Large intestine (tissue), 3 donors: ENCODE data around the gene FAM193A. TPM values are rescaled to one million over a fixed set of nuclear protein-coding genes. Genes with fewer than 3 reads are reported as not detected.
"Not testable (repeated sequence)": the region's sequence is repeated elsewhere in the genome, so short reads cannot be mapped to it uniquely, and the experiment has no call there.

Experiments
- DNase-seq, 2 donors: peaks; one replicate each; pipeline versions ENCODE4 v3.0.0 to v3.0.0-alpha.2; 2013
- H3K27ac ChIP-seq: one replicate; pipeline ENCODE4 v1.5.1; 2013; ENCODE audit warnings: low read length
- H3K27me3 ChIP-seq: 2 replicates; pipeline ENCODE4 v1.6.1; 2013; ENCODE audit warnings: low read length; ENCODE audit not compliant: control insufficient read depth, insufficient read depth
- H3K36me3 ChIP-seq: 2 replicates; pipeline ENCODE4 v1.6.1; 2013; ENCODE audit warnings: low read length; ENCODE audit not compliant: control insufficient read depth, insufficient read depth
- H3K4me1 ChIP-seq: one replicate; pipeline ENCODE4 v1.6.1; 2013; ENCODE audit warnings: low read length; ENCODE audit not compliant: control insufficient read depth, insufficient read depth
- H3K4me3 ChIP-seq: one replicate; pipeline ENCODE4 v1.5.1; 2013; ENCODE audit warnings: low read length
- H3K9me3 ChIP-seq: one replicate; pipeline ENCODE4 v1.6.1; 2013; ENCODE audit warnings: mild to moderate bottlenecking, low read depth, low read length, moderate library complexity; ENCODE audit not compliant: control insufficient read depth
- WGBS: methylation state at CpG from one replicate; pipeline ENCODE4 v1.1.5; 2013; ENCODE audit warnings: low lambda C conversion rate; ENCODE audit not compliant: insufficient coverage; 5-methylcytosine and 5-hydroxymethylcytosine counted together
- polyA plus RNA-seq: library from polyadenylated mRNA; unstranded; fragments of 120-200 nt; gene quantifications from one replicate; pipeline ENCODE4 v1.2.1, GENCODE V29; 2013

Gene FAM193A
- polyA plus RNA-seq, 1 donor = 20.4 TPM

- WGBS = no CpG with 5 or more reads among the region's 24 CpGs
- peaks cover 58% of the 10 kb centered on the region for H3K36me3 ChIP-seq
- no peak overlapping the region for H3K4me3 ChIP-seq
- DNase-seq = no peak
- H3K27me3 ChIP-seq = no peaks in the 10 kb centered on the region
- H3K4me1 ChIP-seq = no peaks in the 10 kb centered on the region
- H3K27ac ChIP-seq = no peak overlapping the region
- H3K9me3 ChIP-seq = no peaks in the 10 kb centered on the region
These were observed 94.3 kb downstream of the FAM193A start for GRCh38 chr4:2630556-2631273.

- DNase-seq = no peak
- WGBS = 71% methylated on average over 1 of the region's 5 CpGs
- H3K36me3 ChIP-seq = peaks cover 62% of the 10 kb centered on the region
- H3K27me3 ChIP-seq = no peaks in the 10 kb centered on the region
- no peaks in the 10 kb centered on the region for H3K9me3 ChIP-seq
- no peak overlapping the region for H3K4me3 ChIP-seq
- no peaks in the 10 kb centered on the region for H3K4me1 ChIP-seq
- H3K27ac ChIP-seq = no peak overlapping the region
These were observed 97.6 kb downstream of the FAM193A start for GRCh38 chr4:2634014-2634413.

GRCh38 chr4:2636331-2636730 is 99.9 kb downstream of the FAM193A start:
- H3K4me3 ChIP-seq = no peak overlapping the region
- DNase-seq = no peak
- H3K9me3 ChIP-seq = no peaks in the 10 kb centered on the region
- no peak overlapping the region for H3K27ac ChIP-seq
- peaks cover 62% of the 10 kb centered on the region for H3K36me3 ChIP-seq
- WGBS = 100% methylated on average over 4 of the region's 6 CpGs
- H3K27me3 ChIP-seq = no peaks in the 10 kb centered on the region
- H3K4me1 ChIP-seq = no peaks in the 10 kb centered on the region

GRCh38 chr4:2636994-2637393 is 100.5 kb downstream of the FAM193A start:
- H3K27ac ChIP-seq, H3K4me1 ChIP-seq, H3K4me3 ChIP-seq, H3K27me3 ChIP-seq, H3K9me3 ChIP-seq, DNase-seq: not testable (repeated sequence)
- no CpG with 5 or more reads among the region's 5 CpGs for WGBS
- peaks cover 61% of the 10 kb centered on the region for H3K36me3 ChIP-seq

GRCh38 chr4:2637956-2638552 is 101.6 kb downstream of the FAM193A start:
- no peak overlapping the region for H3K27ac ChIP-seq
- no peak overlapping the region for H3K4me3 ChIP-seq
- no peaks in the 10 kb centered on the region for H3K4me1 ChIP-seq
- H3K27me3 ChIP-seq = no peaks in the 10 kb centered on the region
- no peaks in the 10 kb centered on the region for H3K9me3 ChIP-seq
- no peak for DNase-seq
- H3K36me3 ChIP-seq = peaks cover 56% of the 10 kb centered on the region
- WGBS = 100% methylated on average over 1 of the region's 9 CpGs

- WGBS = 100% methylated on average over 1 of the region's 7 CpGs
- Histone ChIP-seq H3K36me3 (peaks cover 59% of the 10 kb centered on the region), H3K9me3 (no peaks in the 10 kb centered on the region), H3K27me3 (no peaks in the 10 kb centered on the region), H3K4me3 (no peak overlapping the region), H3K27ac (no peak overlapping the region), H3K4me1 (no peaks in the 10 kb centered on the region)
- no peak for DNase-seq
These were observed 102.3 kb downstream of the FAM193A start for GRCh38 chr4:2638730-2639129.

- Histone ChIP-seq H3K27ac (no peak overlapping the region), H3K9me3 (no peaks in the 10 kb centered on the region), H3K4me1 (no peaks in the 10 kb centered on the region), H3K36me3 (peaks cover 56% of the 10 kb centered on the region), H3K4me3 (no peak overlapping the region), H3K27me3 (no peaks in the 10 kb centered on the region)
- no peak for DNase-seq
- WGBS = 83% methylated on average over 1 of the region's 7 CpGs
These were observed 106.5 kb downstream of the FAM193A start for GRCh38 chr4:2642968-2643367.

- Histone ChIP-seq H3K27me3 (no peaks in the 10 kb centered on the region), H3K27ac (no peak overlapping the region), H3K36me3 (peaks cover 58% of the 10 kb centered on the region), H3K4me3 (no peak overlapping the region), H3K4me1 (no peaks in the 10 kb centered on the region), H3K9me3 (no peaks in the 10 kb centered on the region)
- no peak for DNase-seq
- WGBS = no CpG with 5 or more reads among the region's 5 CpGs
These were observed 107.1 kb downstream of the FAM193A start for GRCh38 chr4:2643555-2643954.

- no CpG with 5 or more reads among the region's 22 CpGs for WGBS
- Histone ChIP-seq H3K27ac (no peak overlapping the region), H3K4me1 (no peaks in the 10 kb centered on the region), H3K4me3 (no peak overlapping the region), H3K36me3 (peaks cover 67% of the 10 kb centered on the region), H3K27me3 (no peaks in the 10 kb centered on the region), H3K9me3 (no peaks in the 10 kb centered on the region)
- no peak for DNase-seq
These were observed 110.1 kb downstream of the FAM193A start for GRCh38 chr4:2646396-2647149.

GRCh38 chr4:2647403-2648158 is 111.1 kb downstream of the FAM193A start:
- Histone ChIP-seq H3K36me3 (peaks cover 71% of the 10 kb centered on the region), H3K9me3 (no peaks in the 10 kb centered on the region), H3K4me1 (no peaks in the 10 kb centered on the region), H3K27ac (no peak overlapping the region), H3K4me3 (no peak overlapping the region), H3K27me3 (no peaks in the 10 kb centered on the region)
- whole genome bisulfite sequencing = 90% methylated on average over 2 of the region's 10 CpGs
- DNase-seq = peak; percentile 7 to 34
